GM12865 (cell line): ENCODE results near the gene PHF13.

Experiments used
- DNase-seq: peaks from one replicate; pipeline ENCODE4 v3.0.0; 2010; ENCODE audit warnings: low read depth
- H3K4me3 ChIP-seq: 2 replicates; pipeline ENCODE4 v1.5.1; 2011; ENCODE audit warnings: mild to moderate bottlenecking, low read depth, low read length, control low read depth
- CTCF ChIP-seq: IDR thresholded peaks from 2 replicates; pipeline ENCODE4 v1.5.1; 2011; ENCODE audit warnings: low read length, control low read depth, low read depth, inconsistent platforms; ENCODE audit not compliant: insufficient read depth; ENCODE audit errors: missing control alignments

PHF13 gene

GRCh38 chr1:6587261-6588005 is 26.1 kb upstream of the PHF13 start:
- no peak for DNase-seq
- no peak for TF ChIP-seq CTCF

GRCh38 chr1:6588128-6588892 is 25.2 kb upstream of the PHF13 start:
- TF ChIP-seq CTCF: no peak
- H3K4me3 ChIP-seq: no peak overlapping the region
- DNase-seq: no peak

More at GRCh38 chr1:6587261-6588005, 26.1 kb upstream of the PHF13 start:
- no peak overlapping the region for H3K4me3 ChIP-seq

DNA sequence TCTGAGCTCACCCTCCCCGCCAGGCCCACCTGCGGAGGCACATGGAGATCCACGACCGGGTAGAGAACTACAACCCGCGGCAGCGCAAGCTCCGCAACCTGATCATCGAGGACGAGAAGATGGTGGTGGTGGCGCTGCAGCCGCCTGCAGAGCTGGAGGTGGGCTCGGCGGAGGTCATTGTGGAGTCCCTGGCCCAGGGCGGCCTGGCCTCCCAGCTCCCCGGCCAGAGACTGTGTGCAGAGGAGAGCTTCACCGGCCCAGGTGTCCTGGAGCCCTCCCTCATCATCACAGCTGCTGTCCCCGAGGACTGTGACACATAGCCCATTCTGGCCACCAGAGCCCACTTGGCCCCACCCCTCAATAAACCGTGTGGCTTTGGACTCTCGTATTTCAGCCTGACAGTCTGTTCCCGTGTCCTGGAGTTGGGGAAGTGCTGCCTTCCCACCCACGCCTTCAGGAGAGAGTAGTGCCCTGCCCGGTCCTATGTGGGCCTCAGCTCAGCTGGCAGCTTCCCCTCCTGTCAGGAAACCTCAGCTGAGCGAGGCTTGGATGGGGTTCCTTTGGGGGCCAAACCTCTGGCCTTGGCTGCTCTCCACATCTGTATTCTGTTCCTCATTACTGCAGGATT is 24.5 kb upstream of the PHF13 start:
- TF ChIP-seq CTCF: no peak
- no peak overlapping the region for H3K4me3 ChIP-seq
- no peak for DNase-seq

- no peak overlapping the region for H3K4me3 ChIP-seq
- TF ChIP-seq CTCF: no peak
- DNase-seq: no peak
These were observed 23.5 kb upstream of the PHF13 start for GRCh38 chr1:6590046-6590445.

GRCh38 chr1:6591222-6591621 is 22.3 kb upstream of the PHF13 start:
- no peak for DNase-seq
- no peak overlapping the region for H3K4me3 ChIP-seq
- TF ChIP-seq CTCF: no peak

- no peak for TF ChIP-seq CTCF
- no peak overlapping the region for H3K4me3 ChIP-seq
- no peak for DNase-seq
These were observed 21.9 kb upstream of the PHF13 start for GRCh38 chr1:6591644-6592043.
